Activated T-helper 1 cell treated with anti-CD3 and anti-CD28 coated beads, Interleukin-12 subunit alpha, Interleukin-12 subunit beta, Interleukin-2, Interleukin-4 antibody, amounts not matched to agents 30 ng/mL and 10 ng/mL and 1 ng/mL, durations not matched to agents 14 hours and 24 hours and 36 hours (primary cell): Measurements from ENCODE around the gene BSG. TPM values are rescaled to one million over a fixed set of nuclear protein-coding genes. Genes with fewer than 3 reads are reported as not detected.
"Not testable (repeated sequence)": the region's sequence is repeated elsewhere in the genome, so short reads cannot be mapped to it uniquely, and the experiment has no call there.

Source experiments
- DNase-seq: peaks from one replicate; pipeline ENCODE4 v3.0.0; 2021; ENCODE audit warnings: low spot score
- H3K27ac Mint-ChIP-seq: one replicate; pipeline ENCODE4 v1.8.0; 2021; ENCODE audit warnings: mild to moderate bottlenecking, mixed read lengths
- H3K27me3 Mint-ChIP-seq: one replicate; pipeline ENCODE4 v1.8.0; 2022; ENCODE audit warnings: mild to moderate bottlenecking, moderate library complexity, mixed read lengths; ENCODE audit not compliant: insufficient read depth
- H3K36me3 Mint-ChIP-seq: one replicate; pipeline ENCODE4 v1.8.0; 2021; ENCODE audit warnings: low read depth, mixed read lengths
- H3K4me1 Mint-ChIP-seq: one replicate; pipeline ENCODE4 v1.8.0; 2021; ENCODE audit warnings: low read depth, mixed read lengths
- H3K4me3 Mint-ChIP-seq: one replicate; pipeline ENCODE4 v1.8.0; 2021; ENCODE audit warnings: mild to moderate bottlenecking, moderate library complexity, mixed read lengths
- H3K9me3 Mint-ChIP-seq: one replicate; pipeline ENCODE4 v1.8.0; 2021; ENCODE audit warnings: mixed read lengths
- intact Hi-C: fragments of 100-400 bp; cut with micrococcal nuclease; formaldehyde crosslinking; loops from one replicate; pipeline ENCODE4 v1.15.1; 2024
- total RNA-seq: library from RNA; stranded (reverse); gene quantifications from 2 replicates; pipeline ENCODE4 v1.2.3, GENCODE V29; 2022

The BSG gene
- total RNA-seq, 1 donor from 2014 or later: 308 TPM

DNA sequence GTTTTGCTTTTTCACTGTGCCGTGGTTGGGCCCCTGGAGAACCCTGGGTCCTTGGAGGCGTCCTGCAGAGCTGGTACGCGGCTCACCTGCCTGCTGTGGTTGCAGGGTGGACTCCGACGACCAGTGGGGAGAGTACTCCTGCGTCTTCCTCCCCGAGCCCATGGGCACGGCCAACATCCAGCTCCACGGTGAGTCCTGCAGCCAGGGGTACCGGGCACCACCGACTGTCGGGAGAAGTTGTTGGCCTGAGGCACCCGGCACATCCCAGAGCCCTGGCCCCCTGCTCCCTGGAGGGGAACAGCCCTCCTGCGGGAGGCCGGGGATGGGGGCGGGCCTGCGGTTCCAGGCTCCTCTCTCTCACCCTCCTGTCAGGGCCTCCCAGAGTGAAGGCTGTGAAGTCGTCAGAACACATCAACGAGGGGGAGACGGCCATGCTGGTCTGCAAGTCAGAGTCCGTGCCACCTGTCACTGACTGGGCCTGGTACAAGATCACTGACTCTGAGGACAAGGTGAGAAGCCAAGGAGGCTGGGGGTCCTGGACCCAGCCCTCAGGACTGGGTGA, 8.0 kb downstream of the BSG start:
- DNase-seq: no peak
- no peaks in the 10 kb centered on the region for H3K4me1 Mint-ChIP-seq
- H3K27me3 Mint-ChIP-seq: no peaks in the 10 kb centered on the region
- H3K4me3 Mint-ChIP-seq: no peak overlapping the region
- H3K36me3 Mint-ChIP-seq: peaks cover 2% of the 10 kb centered on the region
- no peaks in the 10 kb centered on the region for H3K9me3 Mint-ChIP-seq
- intact Hi-C loops: no loop called here
- no peak overlapping the region for H3K27ac Mint-ChIP-seq

DNA sequence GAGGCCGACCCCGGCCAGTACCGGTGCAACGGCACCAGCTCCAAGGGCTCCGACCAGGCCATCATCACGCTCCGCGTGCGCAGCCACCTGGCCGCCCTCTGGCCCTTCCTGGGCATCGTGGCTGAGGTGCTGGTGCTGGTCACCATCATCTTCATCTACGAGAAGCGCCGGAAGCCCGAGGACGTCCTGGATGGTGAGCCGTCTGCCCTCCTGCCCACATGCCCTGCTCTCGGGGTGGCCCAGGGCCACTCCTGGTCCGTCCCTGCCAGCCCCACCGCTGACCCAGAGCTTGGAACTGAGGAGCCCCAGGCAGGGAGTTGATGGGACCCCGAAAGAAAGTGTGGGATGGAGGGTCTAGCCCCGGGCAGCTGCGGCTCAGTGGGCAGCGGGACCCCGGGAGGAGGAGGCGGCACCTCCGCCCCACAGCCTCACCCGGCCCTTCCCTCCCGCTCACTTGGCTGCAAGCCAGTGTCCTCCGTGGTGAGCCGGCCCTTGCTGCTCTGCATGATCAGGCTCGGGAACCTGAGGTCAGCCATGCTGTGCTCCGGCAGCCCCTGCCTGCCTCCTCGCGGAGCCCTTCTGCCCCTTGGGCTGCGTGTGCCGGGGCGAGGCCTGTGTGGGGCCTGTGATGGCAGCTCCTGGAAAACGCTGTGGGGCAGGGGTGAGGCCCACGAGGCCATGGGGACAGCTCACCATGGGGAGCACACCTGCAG, 9.2 kb downstream of the BSG start:
- Mint-ChIP-seq H3K4me3 (no peak overlapping the region), H3K27me3 (peaks cover 2% of the 10 kb centered on the region), H3K4me1 (no peaks in the 10 kb centered on the region), H3K36me3 (peaks cover 2% of the 10 kb centered on the region), H3K9me3 (no peaks in the 10 kb centered on the region), H3K27ac (no peak overlapping the region)
- DNase-seq: no peak
- intact Hi-C loops: no loop called here

- Mint-ChIP-seq H3K36me3 (peaks cover 2% of the 10 kb centered on the region), H3K4me3 (no peak overlapping the region), H3K4me1 (no peaks in the 10 kb centered on the region), H3K27ac (no peak overlapping the region), H3K9me3 (no peaks in the 10 kb centered on the region), H3K27me3 (peaks cover 2% of the 10 kb centered on the region)
- DNase-seq: no peak
- intact Hi-C loops: no loop called here
Observed at GRCh38 chr19:582497-583197, 10.3 kb downstream of the BSG start.

GRCh38 chr19:583198-583967, 11.0 kb downstream of the BSG start:
- peaks cover 3% of the 10 kb centered on the region for H3K27me3 Mint-ChIP-seq

DNA sequence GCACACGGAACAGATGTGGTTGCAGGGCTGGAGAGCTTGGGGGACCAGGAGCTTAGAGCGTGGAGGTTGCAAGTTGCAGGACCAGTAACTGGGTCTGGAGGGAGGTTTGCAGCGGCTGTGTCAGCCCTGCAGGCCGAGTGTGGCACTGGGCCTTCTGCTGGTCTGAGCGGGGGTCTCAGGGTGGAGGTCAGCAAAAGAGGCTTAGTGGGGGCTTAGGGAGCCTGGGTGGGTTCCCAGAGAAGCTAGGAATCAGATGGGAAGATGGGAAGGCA, 11.5 kb downstream of the BSG start:
- H3K36me3 Mint-ChIP-seq: peaks cover 2% of the 10 kb centered on the region
- intact Hi-C loops: no loop called here
- H3K9me3 Mint-ChIP-seq: no peaks in the 10 kb centered on the region
- H3K27ac Mint-ChIP-seq: no peak overlapping the region
- no peak for DNase-seq
- H3K4me1 Mint-ChIP-seq: no peaks in the 10 kb centered on the region
- H3K27me3 Mint-ChIP-seq: peaks cover 5% of the 10 kb centered on the region
- no peak overlapping the region for H3K4me3 Mint-ChIP-seq

More at GRCh38 chr19:583198-583967, 11.0 kb downstream of the BSG start:
- Mint-ChIP-seq H3K4me3 (no peak overlapping the region), H3K36me3 (peaks cover 2% of the 10 kb centered on the region), H3K9me3 (no peaks in the 10 kb centered on the region), H3K27ac (no peak overlapping the region), H3K4me1 (no peaks in the 10 kb centered on the region)
- DNase-seq: no peak
- intact Hi-C loops: no loop called here

DNA sequence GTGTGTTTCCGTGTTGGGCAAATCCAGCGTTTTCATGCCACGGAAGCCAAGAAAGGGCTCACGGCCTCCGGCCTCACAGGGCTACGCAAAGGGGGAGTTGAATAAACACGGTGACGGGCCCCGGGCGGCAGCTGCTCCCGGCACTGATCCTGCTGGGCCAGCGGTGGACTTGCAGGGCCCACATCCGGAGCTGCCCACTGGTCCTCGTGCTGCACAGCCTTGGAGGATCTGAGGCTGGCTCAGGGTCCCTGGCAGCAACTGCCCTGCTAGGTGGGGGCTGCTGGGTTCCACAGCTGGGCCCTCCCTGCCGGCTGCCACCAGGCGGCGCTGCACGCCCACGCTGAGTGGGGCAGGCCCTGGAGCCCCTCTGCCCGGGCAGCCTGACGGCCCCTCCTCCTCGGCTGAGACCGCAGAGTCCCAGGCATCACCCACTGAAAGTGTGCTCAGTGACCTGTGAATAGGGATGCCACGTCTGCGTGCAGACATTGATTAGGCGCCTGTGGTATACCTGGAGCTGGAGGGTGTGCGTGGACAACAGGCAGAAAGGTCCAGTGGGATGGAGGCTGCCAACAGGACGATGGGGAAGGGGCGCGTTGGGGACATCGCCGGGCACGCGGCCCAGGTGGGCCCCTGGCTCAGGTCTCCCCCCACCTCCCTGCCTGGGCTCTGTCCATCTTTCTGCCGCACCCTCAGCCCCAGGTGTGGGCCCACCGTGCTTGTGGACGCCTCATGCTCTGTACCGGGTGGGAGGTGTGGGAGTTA, 12.0 kb downstream of the BSG start:
- peak; percentile 44 for DNase-seq
- no peak overlapping the region for H3K4me3 Mint-ChIP-seq
- peaks cover 8% of the 10 kb centered on the region for H3K27me3 Mint-ChIP-seq
- intact Hi-C loops: loop anchor here (5.0 kb wide), 2 partner anchors 48 to 148 kb away; partner anchors contain the start of gene POLRMT
- no peaks in the 10 kb centered on the region for H3K4me1 Mint-ChIP-seq
- H3K9me3 Mint-ChIP-seq: no peaks in the 10 kb centered on the region
- H3K27ac Mint-ChIP-seq: no peak overlapping the region
- peaks cover 2% of the 10 kb centered on the region for H3K36me3 Mint-ChIP-seq

DNA sequence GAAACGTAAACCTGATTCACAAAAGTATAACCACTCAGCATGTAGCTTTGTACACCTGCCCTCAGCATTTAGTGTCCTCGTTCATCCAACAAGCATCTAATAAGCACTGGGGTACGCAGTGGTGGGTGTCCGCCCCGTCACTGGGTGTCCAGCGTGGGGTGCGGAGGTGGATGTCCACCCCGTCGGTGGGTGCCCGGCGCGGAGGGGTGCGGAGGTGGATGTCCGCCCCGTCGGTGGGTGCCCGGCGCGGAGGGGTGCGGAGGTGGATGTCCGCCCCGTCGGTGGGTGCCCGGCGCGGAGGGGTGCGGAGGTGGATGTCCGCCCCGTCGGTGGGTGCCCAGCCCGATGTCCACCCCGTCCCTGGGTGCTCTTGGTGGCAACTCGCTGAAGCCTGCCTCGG, 12.8 kb downstream of the BSG start:
- DNase-seq, H3K4me3 Mint-ChIP-seq, H3K27me3 Mint-ChIP-seq, H3K27ac Mint-ChIP-seq, H3K4me1 Mint-ChIP-seq, H3K9me3 Mint-ChIP-seq, H3K36me3 Mint-ChIP-seq: not testable (repeated sequence)
- intact Hi-C loops: loop anchor here (5.0 kb wide), 2 partner anchors 47 to 147 kb away; partner anchors contain the start of gene POLRMT

DNA sequence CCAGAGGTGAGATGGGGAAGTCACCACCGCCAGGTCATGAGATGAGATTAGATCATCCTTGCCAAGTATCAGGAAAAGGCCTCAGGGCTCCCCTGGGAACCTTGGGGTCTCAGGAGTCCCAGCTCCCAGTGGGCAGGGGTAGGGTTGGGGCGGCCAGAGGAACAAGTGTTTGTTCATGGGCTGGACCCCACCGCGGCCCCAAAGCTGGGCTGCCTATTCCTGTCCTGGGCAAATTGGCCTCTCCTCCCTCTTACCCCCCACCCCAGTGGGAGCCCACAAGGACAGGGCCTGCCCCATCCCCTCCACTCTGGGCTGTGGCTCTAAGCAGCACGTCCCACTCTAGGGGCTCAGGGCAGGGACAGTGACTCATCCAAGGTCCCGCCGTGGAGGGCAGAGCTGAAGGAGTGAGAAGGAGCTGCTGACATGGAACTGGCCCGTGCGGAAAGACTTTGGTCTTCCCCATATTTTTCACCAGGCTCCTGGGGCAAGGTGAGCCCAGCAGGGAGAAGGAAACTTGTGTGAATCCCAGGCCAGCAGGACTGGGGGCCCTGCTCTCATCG, 13.2 kb downstream of the BSG start:
- Mint-ChIP-seq H3K36me3 (peaks cover 2% of the 10 kb centered on the region), H3K9me3 (no peaks in the 10 kb centered on the region), H3K4me3 (no peak overlapping the region), H3K27me3 (peaks cover 10% of the 10 kb centered on the region), H3K4me1 (no peaks in the 10 kb centered on the region), H3K27ac (no peak overlapping the region)
- intact Hi-C loops: loop anchor here (5.0 kb wide), 2 partner anchors 47 to 147 kb away; partner anchors contain the start of gene POLRMT
- no peak for DNase-seq

- intact Hi-C loops: loop anchor here (5.0 kb wide), 2 partner anchors 44 to 144 kb away; partner anchors contain the start of gene POLRMT
- Mint-ChIP-seq H3K4me3 (no peak overlapping the region), H3K4me1 (no peaks in the 10 kb centered on the region), H3K36me3 (peaks cover 2% of the 10 kb centered on the region), H3K9me3 (no peaks in the 10 kb centered on the region), H3K27me3 (peaks cover 15% of the 10 kb centered on the region), H3K27ac (no peak overlapping the region)
- DNase-seq: peak; percentile 38
Observed at GRCh38 chr19:588093-588740, 15.8 kb downstream of the BSG start.

GRCh38 chr19:588741-589692, 16.6 kb downstream of the BSG start:
- Mint-ChIP-seq H3K27me3 (peaks cover 19% of the 10 kb centered on the region), H3K4me3 (peak overlapping the region; percentile 51), H3K4me1 (no peaks in the 10 kb centered on the region), H3K36me3 (no peaks in the 10 kb centered on the region), H3K27ac (no peak overlapping the region), H3K9me3 (no peaks in the 10 kb centered on the region)
- intact Hi-C loops: loop anchor here (5.0 kb wide), 2 partner anchors 43 to 143 kb away; partner anchors contain the start of gene POLRMT
- DNase-seq: no peak
